Activated CD4-positive, CD25-positive, alpha-beta regulatory T cell (primary cell): ENCODE data around the gene CD244.
"Not testable (repeated sequence)": the region's sequence is repeated elsewhere in the genome, so short reads cannot be mapped to it uniquely, and the experiment has no call there.

Source experiments
- DNase-seq, 4 experiments: peaks; one replicate each; lab custom pipeline; 2025; lab: John Stamatoyannopoulos, UW

Gene CD244

GRCh38 chr1:160862203-160863060, at the start of gene CD244:
TSS of gene CD244 (minus strand) at chr1:160862887. CDS start at chr1:160862677, 210 bp downstream.
- no peak for DNase-seq

- DNase-seq = no peak
Measured at GRCh38 chr1:160911925-160912324, 49.2 kb upstream of the CD244 start.

- no peak for DNase-seq
Measured at GRCh38 chr1:160911441-160911840, 48.8 kb upstream of the CD244 start.

- DNase-seq = no peak
Measured at GRCh38 chr1:160910170-160910750, 47.6 kb upstream of the CD244 start.

GRCh38 chr1:160907976-160908375, 45.3 kb upstream of the CD244 start:
- no peak for DNase-seq

GRCh38 chr1:160905617-160905989, 42.9 kb upstream of the CD244 start:
- no peak for DNase-seq

GRCh38 chr1:160904783-160905616, 42.3 kb upstream of the CD244 start:
- DNase-seq = no peak

GRCh38 chr1:160902251-160902650, 39.6 kb upstream of the CD244 start:
- DNase-seq = not testable (repeated sequence)

- DNase-seq = no peak
Measured at GRCh38 chr1:160901768-160902167, 39.1 kb upstream of the CD244 start.

GRCh38 chr1:160900683-160901082, 38.0 kb upstream of the CD244 start:
- not testable (repeated sequence) for DNase-seq

GRCh38 chr1:160894368-160895135, 31.9 kb upstream of the CD244 start:
- not testable (repeated sequence) for DNase-seq

GRCh38 chr1:160891474-160891873, 28.8 kb upstream of the CD244 start:
- DNase-seq = no peak

GRCh38 chr1:160888926-160889325, 26.2 kb upstream of the CD244 start:
- DNase-seq = no peak

GRCh38 chr1:160887071-160887470, 24.4 kb upstream of the CD244 start:
- no peak for DNase-seq

- DNase-seq = no peak
Measured at GRCh38 chr1:160885042-160885441, 22.4 kb upstream of the CD244 start, which contains the start of gene ITLN1. TSS of gene ITLN1 (minus strand) at chr1:160885180. CDS start at chr1:160884877, 303 bp downstream.

- no peak for DNase-seq
Measured at GRCh38 chr1:160884579-160884978, 21.9 kb upstream of the CD244 start.

GRCh38 chr1:160883581-160884513, 21.2 kb upstream of the CD244 start:
- no peak for DNase-seq

GRCh38 chr1:160882582-160882981, 19.9 kb upstream of the CD244 start:
- no peak for DNase-seq

- not testable (repeated sequence) for DNase-seq
Measured at GRCh38 chr1:160881264-160881663, 18.6 kb upstream of the CD244 start.

GRCh38 chr1:160880216-160880615, 17.5 kb upstream of the CD244 start:
- DNase-seq = no peak

- DNase-seq = no peak
Measured at GRCh38 chr1:160879056-160879455, 16.4 kb upstream of the CD244 start.
